HCT116 (cell line): ENCODE measurements around the gene MAPKAP1. TPM values are rescaled to one million over a fixed set of nuclear protein-coding genes. Genes with fewer than 3 reads are reported as not detected.

ENCODE experiments used
- ATAC-seq: fragments of 200-7000 bp; cut with Tn5 transposase; 2 replicates; pipeline ENCODE4 v1.9.1; 2020; ENCODE audit warnings: mild to moderate bottlenecking, moderate library complexity
- BruUV-seq: library from RNA; stranded (reverse); fragments of 400-500 nt; replicated peaks from 2 replicates; lab custom pipeline; 2021; lab: Mats Ljungman, UMichigan
- CTCF ChIA-PET: fragments of 300-600 bp; sonication (Branson Sonifier 250); formaldehyde crosslinking; loops from one replicate; lab custom pipeline; 2021; ENCODE audit warnings: antibody characterized with exemption; lab: Charles Lee
- POLR2A ChIA-PET: fragments of 300-600, 350-600 bp; sonication (Branson Sonifier 250); formaldehyde crosslinking; loops from one replicate; lab custom pipeline; 2021; ENCODE audit warnings: antibody characterized with exemption; lab: Charles Lee
- RAD21 ChIA-PET, 2 experiments: fragments of 300-600 bp; sonication (Branson Sonifier 250); formaldehyde crosslinking; loops; one replicate each; lab custom pipeline; 2023; ENCODE audit warnings: low total read pairs in 2 of 2; ENCODE audit not compliant: uncharacterized antibody in 2 of 2, unreplicated experiment in 2 of 2, low non-redundant PET in 1 of 2; lab: Charles Lee
- DNase-seq: peaks from one replicate; pipeline ENCODE4 v3.0.0-alpha.2; 2010; ENCODE audit warnings: low read depth, low spot score
- H2AFZ ChIP-seq: fragments of 200-600 bp; shearing (Covaris generic), sonication (generic); 2 replicates; pipeline ENCODE4 v1.6.1; 2017; ENCODE audit warnings: low read depth, mixed run types, mixed read lengths, antibody characterized with exemption, low read length; ENCODE audit not compliant: poor library complexity, severe bottlenecking
- H3K27ac ChIP-seq: 2 replicates; pipeline ENCODE4 v1.5.1; 2012; ENCODE audit warnings: low read depth, low read length
- H3K27me3 ChIP-seq: fragments of 200-600 bp; sonication (generic); 2 replicates; pipeline ENCODE4 v1.6.1; 2016; ENCODE audit warnings: mixed run types, low read length, mixed read lengths; ENCODE audit not compliant: insufficient read depth
- H3K36me3 ChIP-seq, 2 experiments: fragments of 200-500 bp in 1 of 2; fragments of 200-600 bp in 1 of 2; sonication (Bioruptor generic) in 1 of 2; sonication (generic) in 1 of 2; 2 replicates each; pipeline versions ENCODE4 v1.5.1 to v1.6.1; 2014 to 2016; ENCODE audit warnings: low read length in 2 of 2, inconsistent platforms in 1 of 2, mixed read lengths in 1 of 2, mixed run types in 1 of 2; ENCODE audit not compliant: insufficient read depth in 2 of 2, control insufficient read depth in 1 of 2
- H3K4me1 ChIP-seq, 2 experiments: fragments of 200-600 bp in 1 of 2; sonication (generic) in 1 of 2; 2 replicates each; pipeline versions ENCODE4 v1.5.1 to v1.6.1; 2012 to 2017; ENCODE audit warnings: low read length in 2 of 2, inconsistent platforms in 1 of 2, mild to moderate bottlenecking in 1 of 2, mixed read lengths in 1 of 2, mixed run types in 1 of 2, moderate library complexity in 1 of 2; ENCODE audit not compliant: insufficient read depth in 2 of 2, control insufficient read depth in 1 of 2
- H3K4me2 ChIP-seq: fragments of 200-600 bp; sonication (generic); 2 replicates; pipeline ENCODE4 v1.6.1; 2017; ENCODE audit warnings: mixed run types, low read length, mixed read lengths
- H3K4me3 ChIP-seq, 2 experiments: fragments of 200-600 bp in 1 of 2; sonication (generic) in 1 of 2; replicated peaks in 1 of 2; 2 replicates each; pipeline ENCODE4 v1.5.1; 2011 to 2016; ENCODE audit warnings: low read length in 2 of 2, control low read depth in 1 of 2, low read depth in 1 of 2, mild to moderate bottlenecking in 1 of 2, mixed read lengths in 1 of 2, mixed run types in 1 of 2
- H3K79me2 ChIP-seq: fragments of 200-600 bp; sonication (generic); 2 replicates; pipeline ENCODE4 v1.6.1; 2017; ENCODE audit warnings: mild to moderate bottlenecking, mixed run types, low read length, moderate library complexity, mixed read lengths; ENCODE audit not compliant: insufficient read depth
- H3K9ac ChIP-seq: fragments of 200-600 bp; sonication (generic); 2 replicates; pipeline ENCODE4 v1.6.1; 2016; ENCODE audit warnings: low read length, mixed read lengths
- H3K9me2 ChIP-seq: fragments of 200-600 bp; sonication (generic), shearing (Covaris generic); 2 replicates; pipeline ENCODE4 v1.6.1; 2017; ENCODE audit warnings: mixed run types, mild to moderate bottlenecking, moderate library complexity; ENCODE audit not compliant: insufficient read depth
- H3K9me3 ChIP-seq, 2 experiments: fragments of 200-500 bp in 1 of 2; fragments of 200-600 bp in 1 of 2; sonication (Bioruptor generic) in 1 of 2; sonication (generic) in 1 of 2; 2 replicates each; pipeline ENCODE4 v1.6.1; 2014 to 2017; ENCODE audit warnings: low read length in 2 of 2, mixed read lengths in 2 of 2, inconsistent platforms in 1 of 2, low read depth in 1 of 2, mild to moderate bottlenecking in 1 of 2, mixed run types in 1 of 2, moderate library complexity in 1 of 2; ENCODE audit not compliant: control insufficient read depth in 1 of 2, insufficient read depth in 1 of 2
- H4K20me1 ChIP-seq: fragments of 200-600 bp; sonication (generic), shearing (Covaris generic); 2 replicates; pipeline ENCODE4 v1.6.1; 2017; ENCODE audit warnings: mixed run types, mild to moderate bottlenecking, moderate library complexity; ENCODE audit not compliant: insufficient read depth
- ATF3 ChIP-seq: IDR thresholded peaks from 2 replicates; pipeline ENCODE4 v1.6.1; 2012
- CBX3 ChIP-seq: IDR thresholded peaks from 2 replicates; pipeline ENCODE4 v1.6.1; 2012; ENCODE audit warnings: low read depth
- CEBPB ChIP-seq: IDR thresholded peaks from 2 replicates; pipeline ENCODE4 v1.6.1; 2012; ENCODE audit warnings: low read depth
- CTCF ChIP-seq, 3 experiments: fragments of 200-600 bp in 1 of 3; sonication (generic) in 1 of 3; IDR thresholded peaks in 2 of 3; conservative IDR thresholded peaks in 1 of 3; 2 replicates each; pipeline ENCODE4 v1.5.1; 2012 to 2017; ENCODE audit warnings: low read depth in 2 of 3, low read length in 2 of 3, antibody characterized with exemption in 1 of 3, borderline replicate concordance in 1 of 3, control low read depth in 1 of 3, mild to moderate bottlenecking in 1 of 3, mixed read lengths in 1 of 3, mixed run types in 1 of 3, moderate library complexity in 1 of 3; ENCODE audit not compliant: insufficient read depth in 1 of 3
- ELF1 ChIP-seq: IDR thresholded peaks from 2 replicates; pipeline ENCODE4 v1.6.1; 2012; ENCODE audit warnings: low read depth, borderline replicate concordance
- EZH2phosphoT487 ChIP-seq: fragments of 200-600 bp; IDR thresholded peaks from 2 replicates; pipeline ENCODE4 v1.6.1; 2018; ENCODE audit warnings: antibody characterized with exemption, borderline replicate concordance
- FOSL1 ChIP-seq: IDR thresholded peaks from 2 replicates; pipeline ENCODE4 v1.6.1; 2012; ENCODE audit warnings: low read depth
- MAX ChIP-seq: IDR thresholded peaks from 2 replicates; pipeline ENCODE4 v1.6.1; 2012
- REST ChIP-seq: IDR thresholded peaks from 2 replicates; pipeline ENCODE4 v1.6.1; 2012; ENCODE audit warnings: low read depth
- SIN3A ChIP-seq: IDR thresholded peaks from 2 replicates; pipeline ENCODE4 v1.6.1; 2012; ENCODE audit warnings: low read depth
- SP1 ChIP-seq: IDR thresholded peaks from 2 replicates; pipeline ENCODE4 v1.6.1; 2012; ENCODE audit warnings: low read depth
- SRF ChIP-seq: IDR thresholded peaks from 2 replicates; pipeline ENCODE4 v1.6.1; 2012; ENCODE audit warnings: low read depth
- intact Hi-C: fragments of 100-400 bp; cut with micrococcal nuclease; formaldehyde crosslinking; loops from 2 replicates; pipeline ENCODE4 v1.10.0; 2022
- total RNA-seq: library from RNA; stranded (reverse); gene quantifications from one replicate; pipeline ENCODE4 v1.2.1, GENCODE V29; 2021; ENCODE audit not compliant: unreplicated experiment

The MAPKAP1 gene
- total RNA-seq, 1 experiment from 2014 or later, result 72.5 TPM

- TF ChIP-seq CEBPB (no peak), ELF1 (no peak), REST (no peak)
These were observed 89.9 kb downstream of the MAPKAP1 start (continued) for GRCh38 chr9:125617087-125617486.

- no peaks in the 10 kb centered on the region for H3K9me2 ChIP-seq
- POLR2A ChIA-PET, result no interaction called here
- H4K20me1 ChIP-seq, result peaks cover 12% of the 10 kb centered on the region; the same call in 1 of the 2 replicates
- H2AFZ ChIP-seq, result no peak overlapping the region
- DNase-seq, result no peak
- no peaks in the 10 kb centered on the region for H3K4me1 ChIP-seq
- CTCF ChIA-PET, result no interaction called here
- no peaks in the 10 kb centered on the region for H3K9me3 ChIP-seq
- H3K27ac ChIP-seq, result no peak overlapping the region
- H3K4me3 ChIP-seq, result no peak overlapping the region
- intact Hi-C loops, result no loop called here
- no peaks in the 10 kb centered on the region for H3K27me3 ChIP-seq
- TF ChIP-seq CBX3 (no peak), FOSL1 (no peak), CEBPB (no peak), REST (no peak), MAX (no peak), ELF1 (no peak), CTCF (IDR thresholded peaks at IDR 0.05 in 2 of 3, conservative IDR thresholded peaks at IDR 0.05 in 1 of 3; ENCODE audit: borderline replicate concordance in 1 of 3, insufficient read depth in 1 of 3, low read depth in 2 of 3, low read length in 2 of 3) (no peak), SP1 (no peak), SIN3A (no peak), ATF3 (no peak), SRF (no peak), EZH2phosphoT487 (no peak)
- TF ChIP-seq, all 23 proteins: peak for 0
- H3K36me3 ChIP-seq, result no peaks in the 10 kb centered on the region
- RAD21 ChIA-PET, result no interaction called here
- no TSS peak for BruUV-seq
- ATAC-seq, result no peak
- no peak overlapping the region for H3K4me2 ChIP-seq
- H3K9ac ChIP-seq, result no peak overlapping the region
- H3K79me2 ChIP-seq, result peaks cover 67% of the 10 kb centered on the region
These were observed 93.9 kb downstream of the MAPKAP1 start for GRCh38 chr9:125613141-125613540.
